ENCODE data around the gene RAB11FIP3.

DNA sequence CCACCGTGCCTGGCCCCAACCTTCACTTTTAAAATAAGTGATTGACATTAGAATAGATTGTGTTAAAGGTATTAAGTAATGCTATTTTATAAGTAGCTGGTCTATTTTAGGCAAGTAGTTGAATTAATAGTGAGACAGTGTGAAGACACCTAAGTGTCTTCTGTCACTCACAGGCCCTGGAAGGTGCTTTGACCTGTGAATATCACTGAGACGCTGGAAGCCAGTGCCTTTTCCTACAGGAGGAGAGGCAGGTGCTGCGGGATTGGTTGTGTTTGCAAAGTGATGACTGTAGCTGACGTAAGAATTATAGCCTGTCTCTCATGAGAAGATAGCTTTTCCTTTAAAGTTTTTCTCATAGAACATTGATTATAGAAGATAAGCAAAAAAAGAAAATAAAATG lies 45.0 kb downstream of the RAB11FIP3 start:
- no peak for TF ChIP-seq EGR1 (IDR thresholded peaks at IDR 0.05)
- TF ChIP-seq TCF12 (IDR thresholded peaks at IDR 0.05; ENCODE audit: low read depth) = no peak
- no peak for TF ChIP-seq TAF1 (IDR thresholded peaks at IDR 0.05; ENCODE audit: low read depth)
